ENCODE results near the gene PYGO2. TPM values are rescaled to one million over a fixed set of nuclear protein-coding genes. Genes with fewer than 3 reads are reported as not detected.

Gene PYGO2
- total and polyA plus RNA-seq, 2 of the 8 experiments (the other 6 are each of a cell fraction or from before 2014, with no cell fraction given), result 31.0 to 31.6 TPM

- ChIA-PET CTCF (ENCODE audit: partially characterized antibody) (interaction anchor here (0.7 to 20.6 kb wide), 6 partner anchors 9 to 93 kb away, joined by 3 to 334 read pairs (median 10); partner anchors contain the start of genes LENEP, PBXIP1 and PYGO2), POLR2A (ENCODE audit: partially characterized antibody) (interaction anchor here (2.3 to 42.8 kb wide), 5 partner anchors 10 to 227 kb away, joined by 8 to 702 read pairs (median 164); partner anchors contain the start of genes FLAD1, LENEP, PBXIP1 and PYGO2)
- Histone ChIP-seq H3K27me3 (replicated peaks in 1 of 4; ENCODE audit: control insufficient read depth in 3 of 4, extremely low read depth in 1 of 4, insufficient read depth in 3 of 4, low read length in 3 of 4) (no peaks in the 10 kb centered on the region), H2BK12ac (ENCODE audit: low read depth, low read length) (peak overlapping the region; percentile 90), H4K8ac (ENCODE audit: extremely low read depth, insufficient read depth, low read length) (no peak overlapping the region), H3K56ac (replicated peaks; ENCODE audit: insufficient read length, low read depth, low read length) (no peak overlapping the region), H3K9me3 (ENCODE audit: insufficient read depth in 2 of 2, low read depth in 1 of 2, low read length in 1 of 2) (no peaks in the 10 kb centered on the region), H3K4me2 (ENCODE audit: insufficient read depth in 1 of 2, low read depth in 2 of 2, low read length in 2 of 2) (peak overlapping the region; percentile 78), H3K4me1 (replicated peaks in 1 of 4; ENCODE audit: control insufficient read depth in 3 of 4, insufficient read depth in 4 of 4, low read length in 3 of 4) (peaks cover 3 to 19% (median 14%) of the 10 kb centered on the region in 4 experiments), H3K79me1 (ENCODE audit: low read depth, low read length) (peaks cover 14% of the 10 kb centered on the region; the same call in 1 of the 2 replicates), H3K23me2 (ENCODE audit: low read depth, low read length) (peaks cover 24% of the 10 kb centered on the region), H3K14ac (ENCODE audit: insufficient read length) (no peak overlapping the region), H3K36me3 (ENCODE audit: control insufficient read depth in 2 of 4, insufficient read depth in 4 of 4, low read length in 3 of 4) (peaks cover 14 to 38% (median 32%) of the 10 kb centered on the region in 4 experiments), H2BK15ac (ENCODE audit: low read length) (no peak overlapping the region), H3K9ac (replicated peaks in 1 of 4; ENCODE audit: extremely low read depth in 1 of 4, low read depth in 3 of 4, low read length in 3 of 4) (peak overlapping the region in 3 of 4 experiments; percentile 29 to 75 (median 44); a peak in 5 of 7 replicates), H4K20me1 (replicated peaks in 1 of 2; ENCODE audit: control insufficient read depth in 1 of 2, insufficient read depth in 2 of 2, low read length in 2 of 2) (peaks cover 9% of the 10 kb centered on the region in 2 experiments), H3K27ac (ENCODE audit: low read depth, low read length) (peak overlapping the region; percentile 13; the same call in 1 of the 2 replicates), H4K91ac (replicated peaks; ENCODE audit: insufficient read length, low read length) (no peak overlapping the region), H3K4me3 (ENCODE audit: extremely low read depth in 1 of 4, insufficient read depth in 2 of 4, low read depth in 3 of 4, low read length in 4 of 4) (peak overlapping the region; percentile 61 to 80 (median 76)), H3K23ac (ENCODE audit: insufficient read length) (no peak overlapping the region), H3K4ac (replicated peaks; ENCODE audit: insufficient read length, low read depth, low read length) (peak overlapping the region; percentile 76), H2AFZ (ENCODE audit: low read length) (no peak overlapping the region), H3K79me2 (ENCODE audit: control insufficient read depth in 1 of 2, insufficient read depth in 2 of 2, low read length in 2 of 2) (peaks cover 6 to 38% of the 10 kb centered on the region in 2 experiments; a peak in 3 of 4 replicates), H2BK20ac (ENCODE audit: low read length) (no peak overlapping the region), H2AK5ac (ENCODE audit: low read depth, low read length) (0 out of 2 replicates have a peak overlapping the region, but pooled peaks have one; percentile 97), H2BK5ac (ENCODE audit: low read depth, low read length) (peak overlapping the region; percentile 99), H3K18ac (ENCODE audit: extremely low read depth, low read length) (peak overlapping the region; percentile 78; the same call in 1 of the 2 replicates), H2BK120ac (replicated peaks; ENCODE audit: low read depth, low read length) (no peak overlapping the region), H4K5ac (ENCODE audit: insufficient read length, low read depth, low read length) (no peak overlapping the region)
- FAIRE-seq (no peak), DNase-seq (ENCODE audit: low read depth in 1 of 2, low spot score in 2 of 2) (no peak)
- 18% methylated on average over 4 of the region's 5 CpGs; no CpG with 5 or more reads in 1 of the 2 experiments for WGBS, 2 experiments (ENCODE audit: extremely low coverage in 1 of 2, insufficient coverage in 1 of 2, insufficient read length in 1 of 2, insufficient replicate concordance in 2 of 2, low coverage in 1 of 2, low lambda C conversion rate in 2 of 2, missing lambda C conversion rate in 1 of 2)
- TF ChIP-seq SP4 (IDR thresholded peaks at IDR 0.05; ENCODE audit: low read length), result no peak
- TF ChIP-seq POU5F1 (IDR thresholded peaks at IDR 0.05; ENCODE audit: low read depth, low read length), result no peak
- no peak for TF ChIP-seq SAP30 (IDR thresholded peaks at IDR 0.05; ENCODE audit: insufficient read depth, insufficient replicate concordance, low read length)
- TF ChIP-seq ASH2L (IDR thresholded peaks at IDR 0.05; ENCODE audit: low read length), result no peak
- no peak for TF ChIP-seq SRF (IDR thresholded peaks at IDR 0.05; ENCODE audit: low read depth, low read length)
- TF ChIP-seq NRF1 (IDR thresholded peaks at IDR 0.05; ENCODE audit: low read depth, low read length), result no peak
- TF ChIP-seq CBX5 (IDR thresholded peaks at IDR 0.05; ENCODE audit: low read depth, low read length), result no peak
- no peak for TF ChIP-seq CTCF (IDR thresholded peaks at IDR 0.05; ENCODE audit: control extremely low read depth in 1 of 3, insufficient read depth in 1 of 3, low read depth in 1 of 3, low read length in 3 of 3)
- TF ChIP-seq SIX5 (IDR thresholded peaks at IDR 0.05; ENCODE audit: low read depth, low read length), result no peak
- TF ChIP-seq TEAD4 (IDR thresholded peaks at IDR 0.05; ENCODE audit: low read depth, low read length), result no peak
Observed at GRCh38 chr1:154969246-154969645, 7.7 kb upstream of the PYGO2 start.

Measured in H1 (cell line).